Medulla oblongata (tissue), 1 donor: ENCODE measurements around the gene DDX56.

ENCODE experiments used
- DNase-seq: peaks from one replicate; pipeline ENCODE4 v3.0.0-alpha.2; 2015; ENCODE audit errors: extremely low spot score

Gene DDX56

GRCh38 chr7:44535348-44536064 is 38.2 kb downstream of the DDX56 start:
- no peak for DNase-seq

GRCh38 chr7:44534501-44534900 is 39.2 kb downstream of the DDX56 start:
- DNase-seq = no peak

GRCh38 chr7:44534087-44534486 is 39.6 kb downstream of the DDX56 start:
- no peak for DNase-seq

- DNase-seq = no peak
Observed at GRCh38 chr7:44533301-44534055, 40.2 kb downstream of the DDX56 start.

DNA sequence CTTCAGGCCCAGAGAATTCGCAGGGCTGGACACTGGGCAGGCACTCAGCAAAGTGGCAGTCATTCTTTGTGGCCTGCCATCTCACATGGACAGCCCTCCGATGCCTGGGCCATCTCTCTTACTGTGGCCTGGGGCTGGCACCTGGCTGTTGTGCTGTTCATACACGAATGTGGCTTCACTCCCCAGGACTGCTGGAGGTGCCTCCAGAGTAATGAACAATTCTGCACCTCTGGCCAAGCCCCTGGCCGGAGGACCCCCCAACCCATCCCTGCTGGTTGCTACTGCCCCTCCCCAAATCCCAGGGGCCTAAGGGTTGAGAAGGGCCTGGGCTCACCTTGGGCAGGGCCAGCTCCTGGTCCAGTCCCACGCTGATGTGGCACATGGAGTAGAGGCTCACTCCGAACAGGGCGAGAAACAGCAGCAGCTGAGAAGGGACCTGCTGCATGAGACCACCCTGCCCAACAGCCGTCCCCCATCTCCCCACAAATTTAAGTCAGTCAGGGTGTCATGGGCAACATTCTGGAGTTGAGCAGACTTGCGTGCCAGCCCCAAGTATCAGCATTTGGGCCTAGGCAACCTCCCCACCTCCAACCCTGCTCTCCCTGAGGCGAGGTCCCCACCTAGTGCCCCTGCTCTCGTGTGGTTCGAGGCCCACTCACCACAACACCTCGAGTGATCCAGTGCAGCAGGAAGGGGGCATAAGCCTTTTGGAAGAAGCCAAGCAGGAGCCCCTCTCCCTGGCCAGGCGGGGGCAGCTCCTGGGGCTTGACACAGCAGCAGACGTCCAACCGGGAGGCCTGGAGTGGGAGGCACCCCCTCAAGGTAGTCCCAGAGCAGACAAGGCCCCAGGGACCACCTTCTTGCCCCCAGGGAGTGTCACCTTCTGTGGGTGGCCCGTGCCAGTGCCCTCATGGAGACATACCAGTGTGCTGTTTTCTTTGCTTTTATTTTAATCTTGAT is 42.0 kb downstream of the DDX56 start:
- no peak for DNase-seq

DNA sequence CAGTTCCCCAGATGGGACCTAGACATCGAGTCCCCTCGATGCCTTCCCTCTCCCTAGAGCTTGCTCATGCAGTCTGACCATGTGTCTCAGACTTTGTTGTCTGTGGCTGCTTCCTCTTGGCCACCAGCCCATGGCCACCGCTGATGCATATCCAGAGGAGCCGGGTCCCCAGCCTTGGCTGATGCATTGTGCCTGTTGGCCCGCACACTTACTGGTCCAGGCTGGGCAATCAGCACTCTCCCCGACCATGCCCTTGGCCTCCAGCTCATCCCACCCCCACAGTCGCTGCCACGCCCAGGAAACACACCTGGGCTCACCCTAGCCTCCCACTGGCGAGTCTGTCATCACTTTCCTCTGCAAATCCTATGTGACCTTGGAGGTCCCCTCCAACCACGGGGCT is 42.7 kb downstream of the DDX56 start:
- DNase-seq = no peak

DNA sequence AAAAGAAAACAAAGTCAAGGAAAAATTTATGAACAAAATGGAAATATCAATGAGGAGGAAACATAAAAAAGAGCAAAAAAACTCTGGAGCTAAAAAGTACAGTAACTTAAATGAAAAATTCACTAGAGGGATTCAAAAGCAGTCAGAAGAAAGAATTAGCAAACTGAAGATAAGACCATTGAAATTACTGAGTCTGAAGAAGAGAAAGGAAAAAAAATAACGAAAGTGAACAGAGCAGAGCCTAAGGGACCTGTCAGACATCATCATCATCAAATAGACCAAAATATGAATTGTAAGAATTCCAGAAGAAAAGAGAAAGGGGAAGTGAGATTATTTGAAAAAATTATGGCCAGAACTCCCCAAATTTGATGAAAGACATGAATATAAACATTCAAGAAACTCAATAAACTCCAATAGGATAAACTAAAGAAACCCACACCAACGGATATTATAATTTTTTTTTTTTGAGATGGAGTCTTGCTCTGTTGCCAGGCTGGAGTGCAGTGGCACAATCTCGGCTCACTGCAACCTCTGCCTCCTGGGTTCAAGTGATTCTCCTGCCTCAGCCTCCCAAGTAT is 48.8 kb downstream of the DDX56 start:
- DNase-seq = no peak

DNA sequence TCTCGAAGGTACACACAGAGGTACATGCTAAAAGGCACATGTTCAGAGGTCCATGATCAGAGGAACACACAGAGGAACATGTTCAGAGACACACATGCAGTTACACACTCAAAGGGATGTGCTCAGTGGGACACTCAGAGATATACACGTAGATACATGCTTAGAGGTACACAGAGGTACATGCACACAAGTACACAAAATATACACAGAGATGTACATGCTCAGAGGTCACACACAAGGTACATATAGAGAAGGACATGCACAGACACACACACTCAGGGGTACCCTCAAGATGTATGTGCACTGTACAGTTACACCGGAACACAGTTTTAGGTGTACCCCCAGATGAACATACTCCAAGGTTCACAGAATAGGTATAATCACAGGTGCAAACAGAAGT is 51.4 kb downstream of the DDX56 start:
- DNase-seq = no peak

DNA sequence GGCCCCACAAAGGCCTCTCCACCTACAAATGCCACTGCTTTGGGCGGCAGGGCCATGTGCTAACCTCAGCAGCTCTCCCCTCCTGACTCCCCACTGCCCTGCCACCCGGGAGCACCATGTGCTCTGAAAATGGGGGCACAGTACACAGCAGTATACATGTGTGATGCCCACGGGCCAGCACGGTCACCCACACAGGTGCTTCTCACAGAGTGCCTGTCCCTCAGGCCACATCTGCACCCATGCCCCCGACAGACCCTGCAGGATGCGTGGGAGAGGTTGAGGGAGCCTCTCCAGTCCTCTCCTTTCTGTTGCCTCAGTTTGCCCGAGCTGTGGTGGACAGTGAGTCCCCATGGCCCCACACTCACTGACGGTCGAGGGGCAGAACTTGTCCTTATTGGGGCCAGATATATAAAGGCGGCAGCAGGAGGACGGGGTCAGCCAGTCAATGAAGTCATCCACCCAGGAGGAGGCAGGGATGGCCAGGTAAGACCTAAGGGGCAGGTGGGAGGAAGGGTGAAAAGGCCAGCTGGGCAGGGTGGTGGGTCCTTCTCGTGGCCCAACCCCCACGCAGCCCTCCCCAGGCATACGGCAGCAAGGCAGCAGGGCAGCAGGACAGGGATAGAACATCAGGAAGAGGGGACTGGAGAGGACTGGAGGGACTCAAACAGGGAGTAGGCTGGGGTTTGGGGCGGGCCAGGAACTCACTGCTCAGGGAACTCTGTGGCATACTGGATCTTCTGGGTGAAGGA is 52.2 kb downstream of the DDX56 start:
- DNase-seq = no peak

DNA sequence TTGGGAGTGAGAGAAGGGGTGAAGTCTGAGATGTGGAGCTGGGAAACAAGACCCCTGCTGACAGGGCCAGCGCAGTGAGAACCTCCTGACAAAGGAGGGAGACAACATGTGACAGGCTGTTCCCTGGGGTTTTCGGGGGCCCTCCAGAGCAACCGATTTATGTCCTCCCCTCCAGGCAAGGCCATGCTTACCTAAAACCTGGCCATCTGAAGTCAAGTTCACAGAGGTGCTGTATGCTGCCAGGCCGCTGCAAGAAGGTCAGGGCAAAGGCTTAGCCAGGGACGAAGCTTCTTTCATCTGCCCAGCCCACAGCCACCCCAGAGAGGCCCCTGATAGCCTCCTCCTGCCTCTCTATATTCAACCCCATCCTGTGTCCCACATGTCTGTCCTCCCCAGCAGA is 53.1 kb downstream of the DDX56 start:
- no peak for DNase-seq

DNA sequence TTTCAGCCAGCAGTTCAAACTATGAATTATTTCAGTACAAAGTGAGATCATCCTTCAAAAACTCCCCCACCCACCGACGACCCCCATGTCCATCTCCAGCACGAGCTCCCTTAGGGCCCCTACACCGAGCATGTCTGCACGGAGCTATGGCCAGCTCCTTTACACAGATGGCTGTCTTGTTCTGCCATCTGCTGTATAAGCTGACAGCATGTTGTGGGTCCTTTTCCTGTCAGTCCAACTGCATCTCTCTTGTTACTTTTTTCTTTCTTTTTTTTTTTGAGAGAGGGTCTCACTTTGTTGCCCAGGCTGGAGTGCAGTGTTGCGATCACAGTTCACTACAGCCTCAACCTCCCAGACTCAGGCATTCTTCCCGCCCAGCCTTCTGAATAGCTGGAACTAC is 54.2 kb downstream of the DDX56 start:
- no peak for DNase-seq

DNA sequence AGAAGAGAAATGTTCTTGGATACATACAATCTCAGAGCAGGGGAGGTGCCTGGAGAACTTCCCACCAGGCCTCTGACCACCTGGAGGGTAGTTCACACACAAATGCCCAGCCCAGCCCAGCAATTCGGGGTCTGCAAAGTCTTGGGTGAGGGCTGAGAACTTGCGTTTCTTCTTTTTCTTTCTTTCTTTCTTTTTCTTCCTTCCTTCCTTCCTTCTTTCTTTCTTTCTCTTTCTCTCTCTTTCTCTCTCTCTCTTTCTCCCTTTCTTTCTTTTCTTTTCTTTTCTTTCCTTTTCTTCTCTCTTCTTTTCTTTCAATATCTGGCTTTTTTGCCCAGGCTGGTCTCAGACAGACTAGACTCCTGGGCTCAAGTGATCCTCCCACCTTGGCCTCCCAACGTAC is 54.9 kb downstream of the DDX56 start:
- no peak for DNase-seq

DNA sequence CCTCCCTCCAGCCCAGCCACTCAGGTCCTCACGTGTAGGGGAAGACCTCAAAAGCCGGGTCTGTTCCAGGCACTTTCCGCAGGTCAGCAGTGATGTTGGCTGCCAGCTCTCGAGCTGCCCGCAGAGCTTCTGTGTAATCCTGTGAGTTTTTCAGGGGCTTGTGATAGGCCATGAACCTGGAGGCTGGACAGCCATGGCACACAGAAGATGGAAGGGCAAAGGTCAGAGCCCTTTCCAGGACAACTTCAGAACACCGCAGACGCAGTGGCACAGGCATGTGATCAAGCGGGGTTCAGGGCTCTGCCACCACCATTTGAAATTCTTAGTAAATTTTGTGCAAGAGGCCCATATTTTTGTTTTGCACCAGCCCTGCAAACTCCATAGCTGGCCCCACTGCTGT is 56.5 kb downstream of the DDX56 start:
- DNase-seq = no peak
